SU-DHL-6 (cell line): ENCODE data around the gene CARMIL1.

Experiments
- H2AFZ ChIP-seq: fragments of 200-600 bp; sonication (generic); 2 replicates; pipeline ENCODE4 v1.6.1; 2014; ENCODE audit warnings: low read depth, mild to moderate bottlenecking, moderate library complexity, mixed read lengths, antibody characterized with exemption, low read length; ENCODE audit not compliant: severe bottlenecking
- H3F3A ChIP-seq: fragments of 200-600 bp; shearing (Covaris generic); 2 replicates; pipeline ENCODE4 v1.6.0; 2016; ENCODE audit warnings: antibody characterized with exemption, mild to moderate bottlenecking; ENCODE audit not compliant: insufficient read depth
- H3K27ac ChIP-seq: fragments of 200-600 bp; sonication (generic); 2 replicates; pipeline ENCODE4 v1.5.1; 2016; ENCODE audit warnings: low read depth, mild to moderate bottlenecking, low read length, moderate library complexity, mixed read lengths
- H3K27me3 ChIP-seq: fragments of 200-600 bp; sonication (generic), shearing (Covaris generic); 2 replicates; pipeline ENCODE4 v1.6.0; 2014; ENCODE audit warnings: mild to moderate bottlenecking, low read length
- H3K36me3 ChIP-seq: fragments of 200-600 bp; sonication (generic); 2 replicates; pipeline ENCODE4 v1.6.1; 2014; ENCODE audit warnings: mild to moderate bottlenecking, low read length, mixed read lengths
- H3K4me2 ChIP-seq: fragments of 300-600, 200-600 bp; shearing (Covaris generic), sonication (generic); 2 replicates; pipeline ENCODE4 v1.6.0; 2014; ENCODE audit warnings: low read length, low read depth, mild to moderate bottlenecking; ENCODE audit not compliant: poor library complexity, severe bottlenecking
- H3K4me3 ChIP-seq: fragments of 200-600 bp; sonication (generic); 2 replicates; pipeline ENCODE4 v1.5.1; 2014; ENCODE audit warnings: antibody characterized with exemption, low read length, mild to moderate bottlenecking, mixed read lengths; ENCODE audit not compliant: insufficient read depth, poor library complexity, severe bottlenecking
- H3K79me2 ChIP-seq: fragments of 200-600 bp; sonication (generic); 2 replicates; pipeline ENCODE4 v1.6.1; 2014; ENCODE audit warnings: mild to moderate bottlenecking, low read length, moderate library complexity; ENCODE audit not compliant: insufficient read depth
- H3K9ac ChIP-seq: fragments of 200-600 bp; sonication (generic); 2 replicates; pipeline ENCODE4 v1.7.0; 2014; ENCODE audit warnings: mild to moderate bottlenecking, low read length
- H3K9me2 ChIP-seq: fragments of 200-600 bp; sonication (generic); replicated peaks from 2 replicates; pipeline ENCODE4 v1.6.1; 2014; ENCODE audit warnings: low read length; ENCODE audit not compliant: insufficient read depth
- H3K9me3 ChIP-seq: fragments of 200-600 bp; sonication (generic); 2 replicates; pipeline ENCODE4 v1.6.1; 2014; ENCODE audit warnings: low read length, mixed read lengths; ENCODE audit not compliant: insufficient read depth
- H4K20me1 ChIP-seq: fragments of 200-600 bp; sonication (generic); 2 replicates; pipeline ENCODE4 v1.6.1; 2014; ENCODE audit warnings: low read depth, mild to moderate bottlenecking, antibody characterized with exemption, low read length, moderate library complexity, mixed read lengths
- CTCF ChIP-seq: fragments of 200-600 bp; sonication (generic); IDR thresholded peaks from one replicate; pipeline ENCODE4 v1.5.1; 2017; ENCODE audit warnings: antibody characterized with exemption, mild to moderate bottlenecking, low read length, moderate library complexity; ENCODE audit not compliant: insufficient read depth, poor library complexity, severe bottlenecking
- EZH2phosphoT487 ChIP-seq: fragments of 200-600 bp; sonication (generic), shearing (Covaris generic); conservative IDR thresholded peaks from 2 replicates; pipeline ENCODE4 v1.6.1; 2018; ENCODE audit warnings: mild to moderate bottlenecking, antibody characterized with exemption, low read length, moderate library complexity, mixed read lengths

CARMIL1 gene

GRCh38 chr6:25324066-25324762 lies 45.0 kb downstream of the CARMIL1 start:
- no peak for TF ChIP-seq EZH2phosphoT487
- no peak for TF ChIP-seq CTCF
- Histone ChIP-seq H3F3A (no peaks in the 10 kb centered on the region), H3K9me2 (no peaks in the 10 kb centered on the region), H3K4me2 (no peak overlapping the region), H4K20me1 (peaks cover 37% of the 10 kb centered on the region), H3K27me3 (no peaks in the 10 kb centered on the region), H3K9me3 (no peaks in the 10 kb centered on the region), H2AFZ (no peak overlapping the region), H3K9ac (no peak overlapping the region), H3K79me2 (peaks cover 53% of the 10 kb centered on the region), H3K27ac (no peak overlapping the region), H3K36me3 (no peaks in the 10 kb centered on the region), H3K4me3 (no peak overlapping the region)

DNA sequence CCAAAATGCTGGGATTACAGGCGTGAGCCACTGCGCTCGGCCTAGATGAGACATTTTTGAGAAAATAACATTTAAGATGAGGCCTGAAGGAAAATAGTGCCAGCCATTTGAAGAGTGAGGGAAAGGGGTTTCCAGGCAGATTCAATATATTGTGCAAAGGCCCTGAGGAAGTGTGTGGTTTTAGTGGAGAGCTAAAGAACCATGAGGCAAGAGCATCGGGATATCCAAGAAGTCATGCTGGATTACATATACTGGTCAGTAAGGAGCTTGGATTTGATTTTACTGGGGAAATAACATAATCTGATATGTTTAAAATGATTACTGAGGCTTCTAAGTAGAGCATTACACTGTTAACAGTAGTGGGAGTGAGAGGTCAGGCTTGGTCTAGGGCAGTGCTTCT lies 47.0 kb downstream of the CARMIL1 start:
- Histone ChIP-seq H4K20me1 (peaks cover 43% of the 10 kb centered on the region), H3K9me2 (no peaks in the 10 kb centered on the region), H3K4me2 (no peak overlapping the region), H3K9me3 (no peaks in the 10 kb centered on the region), H3K36me3 (no peaks in the 10 kb centered on the region), H3K27me3 (no peaks in the 10 kb centered on the region), H2AFZ (no peak overlapping the region), H3K4me3 (no peak overlapping the region), H3F3A (no peaks in the 10 kb centered on the region), H3K9ac (no peak overlapping the region), H3K79me2 (peaks cover 45% of the 10 kb centered on the region; the same call in 1 of the 2 replicates), H3K27ac (no peak overlapping the region)
- TF ChIP-seq EZH2phosphoT487 (no peak), CTCF (no peak)

DNA sequence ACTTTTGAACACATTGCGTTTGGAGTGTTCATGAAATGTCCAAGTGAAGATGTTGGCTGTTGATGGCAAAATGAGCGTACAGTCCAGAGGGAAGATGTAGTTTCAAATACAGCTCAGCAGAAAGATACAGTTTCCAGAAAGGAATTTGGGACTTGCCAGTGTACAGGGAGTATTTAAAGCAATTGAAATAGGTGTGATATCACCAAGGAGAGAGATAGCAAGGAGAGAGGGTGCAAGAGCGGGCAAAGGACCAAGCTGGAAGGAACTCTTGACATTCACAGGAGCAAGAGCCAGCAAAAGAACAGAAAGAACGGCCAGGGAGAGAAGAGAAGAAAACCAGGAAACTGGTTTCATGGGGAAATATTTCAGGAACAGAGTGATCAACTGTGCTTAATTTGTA lies 47.8 kb downstream of the CARMIL1 start:
- Histone ChIP-seq H3K27ac (no peak overlapping the region), H4K20me1 (peaks cover 50% of the 10 kb centered on the region), H2AFZ (no peak overlapping the region), H3K36me3 (no peaks in the 10 kb centered on the region), H3K9me3 (no peaks in the 10 kb centered on the region), H3F3A (no peaks in the 10 kb centered on the region), H3K79me2 (peaks cover 52% of the 10 kb centered on the region; the same call in 1 of the 2 replicates), H3K9me2 (no peaks in the 10 kb centered on the region), H3K4me3 (no peak overlapping the region), H3K4me2 (no peak overlapping the region), H3K9ac (no peak overlapping the region), H3K27me3 (no peaks in the 10 kb centered on the region)
- TF ChIP-seq EZH2phosphoT487: no peak
- TF ChIP-seq CTCF: no peak
